Daoy (cell line): ENCODE measurements around the gene EEFSEC. TPM values are rescaled to one million over a fixed set of nuclear protein-coding genes. Genes with fewer than 3 reads are reported as not detected.

Experiments
- DNase-seq: peaks from one replicate; pipeline ENCODE4 v3.0.0-alpha.2; 2015; ENCODE audit warnings: low read depth
- total RNA-seq: library from RNA; depleted of rRNA; stranded (reverse); fragments of >200 nt; shearing (Covaris generic); gene quantifications from 2 replicates; pipeline ENCODE4 v1.2.3, GENCODE V29; 2014

The EEFSEC gene
- total RNA-seq, 1 experiment from 2014 or later: 4.4 TPM

DNA sequence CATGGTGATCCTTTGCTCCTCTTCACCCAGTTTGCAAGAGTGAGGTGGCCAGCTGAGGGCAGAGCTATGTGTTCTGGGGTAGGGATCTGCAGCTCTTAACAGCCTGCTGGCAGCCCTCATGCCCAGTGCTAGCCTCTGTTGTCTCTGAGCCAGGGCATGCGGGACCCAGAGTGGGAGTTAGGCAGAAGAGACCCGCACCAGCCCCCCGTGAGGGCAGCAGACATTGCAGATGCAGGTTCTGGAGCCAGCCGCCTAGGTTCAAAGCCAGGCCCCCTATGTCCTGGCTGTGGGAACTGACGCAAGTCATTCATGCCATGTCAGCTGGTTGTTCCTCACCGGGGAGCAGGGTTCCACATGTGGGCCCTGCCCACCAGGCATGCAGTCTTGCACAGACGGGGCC, 238.7 kb downstream of the EEFSEC start:
- DNase-seq: no peak

DNA sequence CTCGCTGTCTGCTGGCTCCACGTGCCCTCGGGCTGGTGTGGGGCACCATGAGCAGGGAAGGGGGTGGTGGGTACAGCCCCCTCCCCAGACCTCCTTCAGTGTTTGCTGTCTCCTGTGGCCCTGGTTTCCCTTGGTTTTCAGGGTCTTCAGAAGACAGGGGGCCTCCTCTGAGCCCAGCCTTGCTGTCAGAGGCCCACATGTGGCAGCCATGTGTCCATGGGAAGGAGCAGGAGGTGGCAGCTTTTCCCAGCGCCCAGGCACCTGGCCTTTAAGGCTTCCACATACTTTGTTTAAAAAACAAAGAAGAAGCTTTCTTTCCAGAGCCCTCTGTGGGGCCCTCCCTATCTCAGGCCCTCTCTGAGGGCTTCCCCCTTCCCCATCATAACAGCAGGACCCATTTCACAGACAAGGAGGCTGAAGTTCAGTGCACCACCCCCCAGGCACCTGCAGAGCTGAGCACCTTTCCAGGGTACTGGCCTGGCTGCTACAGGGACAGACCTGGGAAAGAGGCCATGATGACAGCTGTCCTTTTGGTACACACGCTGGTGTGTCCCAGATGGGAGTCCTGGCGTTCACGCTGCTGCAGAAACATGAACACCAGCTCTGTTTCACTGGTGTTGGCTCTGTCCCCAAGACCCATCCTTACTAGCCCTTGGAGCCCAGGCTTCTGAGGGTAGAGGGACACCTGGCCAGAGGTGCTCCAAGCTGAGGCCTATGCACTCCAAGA, 239.7 kb downstream of the EEFSEC start:
- no peak for DNase-seq

DNA sequence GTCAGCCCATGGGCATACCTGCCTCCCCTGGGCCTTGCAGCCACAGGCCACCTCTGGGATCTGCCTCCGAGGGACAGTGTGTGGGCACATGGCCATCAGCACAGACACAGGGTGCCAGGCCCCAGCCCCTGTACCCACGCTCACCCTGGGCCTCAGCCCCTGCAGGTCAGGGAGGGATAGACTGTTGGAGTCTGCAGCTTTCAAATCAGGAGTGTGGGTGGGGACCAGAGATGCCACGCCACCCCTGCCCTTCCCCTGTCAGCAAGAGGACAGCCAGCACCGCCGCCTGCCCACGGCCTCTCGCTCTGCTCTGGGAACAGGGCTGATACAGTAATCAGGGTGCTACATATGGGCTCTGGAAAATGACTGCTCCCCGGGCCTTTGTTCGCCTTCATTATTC, 240.8 kb downstream of the EEFSEC start:
- DNase-seq: no peak

DNA sequence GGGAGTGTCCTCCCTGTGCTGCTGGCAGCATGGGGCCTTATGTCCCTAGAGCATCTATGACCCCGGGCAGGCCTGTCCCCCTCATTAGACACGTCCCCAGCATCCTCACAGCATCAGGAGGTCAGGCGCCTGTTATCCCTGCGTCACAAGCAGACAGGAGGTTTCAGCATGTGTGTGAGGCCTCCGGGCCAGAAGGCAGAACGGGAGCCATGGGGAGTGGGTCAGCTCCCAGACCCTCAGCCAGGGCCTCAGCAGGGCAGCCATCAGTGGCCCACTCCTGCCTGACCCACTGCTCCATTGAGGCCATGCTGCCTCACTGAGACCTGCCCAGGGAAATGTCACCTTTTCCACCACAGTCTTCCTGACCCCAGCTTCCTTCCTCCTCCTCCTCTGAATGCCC, 241.8 kb downstream of the EEFSEC start:
- no peak for DNase-seq

DNA sequence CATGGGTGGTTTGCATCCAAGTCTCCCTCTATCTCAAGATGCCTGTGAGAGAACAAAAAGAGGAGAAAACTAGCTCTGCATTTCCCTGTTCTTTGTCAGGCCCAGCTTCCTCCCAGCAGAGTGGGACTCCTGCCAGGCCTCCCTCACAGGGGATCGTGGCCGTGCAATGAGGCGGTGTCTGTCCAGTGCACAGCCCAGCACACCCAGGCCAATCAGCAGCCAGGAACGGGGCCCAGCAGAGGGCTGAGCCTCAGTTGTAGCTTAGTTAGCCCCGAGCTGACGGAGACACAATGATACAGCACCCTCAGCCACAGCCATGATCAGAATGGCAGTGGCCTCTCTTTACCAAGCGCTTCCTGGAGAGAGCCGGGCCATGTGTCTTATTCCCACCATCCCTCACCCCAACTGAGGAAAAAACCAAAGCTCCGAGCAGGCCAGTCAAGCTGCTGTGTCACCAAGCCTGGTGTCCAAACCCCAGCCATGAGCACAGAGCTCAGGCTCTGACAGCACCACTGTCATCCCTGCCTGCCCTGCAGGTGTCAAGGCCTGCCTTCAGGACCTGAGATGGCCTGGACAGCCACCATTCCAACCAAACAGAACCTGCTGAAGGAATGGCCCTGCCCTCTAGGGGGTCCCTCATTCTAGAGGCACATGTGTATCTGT, 242.3 kb downstream of the EEFSEC start:
- no peak for DNase-seq

DNA sequence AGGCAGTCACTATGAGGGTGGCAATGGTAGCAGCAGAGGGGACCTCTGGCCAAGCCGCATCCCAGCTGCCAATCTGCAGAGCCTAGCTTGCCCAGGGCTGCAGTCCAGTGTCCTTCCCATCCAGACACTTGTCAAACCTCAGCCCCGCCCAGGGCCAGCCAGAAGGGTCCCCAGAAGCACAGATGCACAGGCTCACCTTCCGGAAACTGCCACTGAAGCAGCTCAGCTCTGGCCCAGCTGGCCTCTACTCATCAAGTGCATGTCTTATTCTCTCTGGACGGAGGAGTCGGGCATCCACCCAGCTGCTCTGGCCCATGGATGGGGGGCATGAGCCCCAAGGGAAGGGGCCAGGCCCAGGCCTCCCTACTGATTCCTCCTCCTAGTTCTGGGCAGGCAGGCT, 244.2 kb downstream of the EEFSEC start:
- DNase-seq: no peak

DNA sequence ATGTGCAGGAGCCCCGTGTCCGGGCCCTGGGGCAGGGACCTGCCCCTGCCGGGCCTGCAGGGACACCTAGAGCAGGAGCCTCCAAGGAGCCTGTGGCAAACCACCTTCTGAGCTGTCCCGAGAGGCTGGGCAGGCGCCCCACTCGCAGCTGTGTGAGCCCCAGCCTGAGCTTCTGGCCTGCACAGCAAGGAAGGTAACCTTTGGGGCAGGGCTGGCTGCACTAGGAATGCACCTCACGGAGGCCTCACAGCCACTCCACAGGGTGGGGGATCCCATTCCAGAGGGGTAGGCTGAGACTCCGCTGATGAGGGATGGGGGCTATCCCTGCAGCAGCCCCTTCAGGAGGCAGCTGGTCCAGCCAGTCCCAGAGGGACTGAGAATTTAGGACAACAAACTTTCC, 245.3 kb downstream of the EEFSEC start:
- no peak for DNase-seq

DNA sequence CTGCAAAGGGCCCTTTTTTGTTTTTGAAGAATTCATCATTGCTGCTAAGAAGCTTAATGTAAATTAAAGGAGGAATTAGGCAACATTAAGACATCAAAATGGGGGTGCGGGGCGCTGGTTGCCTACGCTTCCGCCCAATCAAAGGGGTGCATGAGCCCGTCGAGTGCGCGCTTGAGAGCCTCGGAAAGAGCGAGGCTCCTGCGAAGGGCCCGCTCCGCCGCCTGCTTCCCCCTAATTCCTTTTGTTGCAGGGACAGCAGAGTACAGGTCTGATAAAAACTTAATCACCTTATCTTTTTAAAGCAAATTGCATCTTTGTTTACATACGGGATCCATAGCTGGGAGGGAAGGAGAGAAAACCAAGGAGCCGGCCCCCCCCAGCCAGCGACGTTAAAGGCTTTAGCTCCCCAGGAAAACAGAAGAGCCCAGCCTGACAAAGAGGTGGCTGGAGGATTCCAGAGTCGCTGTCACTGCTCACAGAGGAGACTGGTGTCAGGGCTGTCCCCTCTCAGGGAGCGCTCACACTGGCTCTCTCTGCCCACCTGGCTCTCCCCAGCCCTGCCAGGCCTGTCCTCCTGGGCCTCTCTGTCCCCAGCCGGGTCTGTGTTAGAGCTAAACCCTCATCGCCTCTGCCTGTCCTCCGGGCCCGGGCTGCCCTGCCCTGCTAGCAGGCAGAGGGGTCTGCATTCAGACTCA, 246.1 kb downstream of the EEFSEC start:
- DNase-seq: no peak

DNA sequence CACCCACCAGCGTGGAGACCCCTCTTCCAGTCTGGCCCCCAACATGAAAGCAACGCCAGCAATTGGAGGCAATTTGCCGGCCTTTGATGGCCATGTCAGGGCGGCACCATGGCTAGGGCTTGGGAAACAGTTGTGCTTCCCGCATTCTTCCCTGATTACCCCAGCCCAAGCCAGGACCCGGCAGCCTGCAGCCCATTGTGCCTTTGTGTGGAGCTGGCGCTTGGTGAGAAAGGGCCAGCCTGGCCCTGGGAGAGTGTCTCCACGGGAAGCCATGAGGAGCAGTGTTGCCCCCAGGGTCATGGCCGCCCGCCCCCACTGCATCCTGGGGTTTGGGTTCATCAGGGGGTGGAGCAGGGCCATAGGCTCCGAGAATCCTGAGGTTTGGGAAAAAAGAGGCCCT, 247.4 kb downstream of the EEFSEC start:
- no peak for DNase-seq

DNA sequence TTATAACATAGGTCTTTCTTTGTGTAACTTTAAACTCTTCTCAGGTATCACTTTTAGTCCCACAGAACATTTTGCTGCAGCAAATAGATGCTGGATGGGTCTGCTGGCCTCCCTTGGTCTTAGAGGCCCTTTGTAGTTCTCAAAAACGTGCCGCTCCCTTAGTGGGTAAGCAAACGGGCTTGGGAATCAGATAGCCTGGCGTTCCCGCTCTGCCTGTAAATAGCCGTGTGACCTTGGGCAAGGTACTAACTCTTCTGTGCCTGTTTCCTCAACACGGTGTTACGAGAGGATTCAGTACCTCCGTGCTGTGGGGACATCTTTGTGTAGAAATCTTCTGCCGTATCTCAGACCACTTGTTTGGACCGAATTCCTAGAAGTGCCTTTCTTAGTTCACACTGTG, 249.0 kb downstream of the EEFSEC start:
- no peak for DNase-seq

DNA sequence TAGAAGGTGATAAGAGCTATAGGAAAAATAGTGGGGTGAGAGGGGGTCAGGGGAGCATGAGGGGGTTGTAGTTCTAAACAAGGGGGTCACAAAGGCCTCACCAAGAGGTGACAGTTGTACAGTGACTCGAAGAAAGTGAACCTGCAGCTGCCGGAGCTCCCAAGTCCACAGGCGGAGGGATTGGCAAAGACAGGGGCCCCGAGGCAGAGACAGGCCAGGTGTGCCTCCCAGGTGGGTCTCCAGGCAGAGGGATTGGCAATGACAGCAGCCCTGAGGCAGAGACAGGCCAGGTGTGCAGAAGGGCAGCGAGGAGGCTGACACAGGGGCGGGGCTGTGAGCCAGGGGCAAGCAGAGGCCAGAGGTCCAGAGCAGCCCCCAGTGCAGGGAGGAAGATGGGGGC, 249.7 kb downstream of the EEFSEC start:
- no peak for DNase-seq

DNA sequence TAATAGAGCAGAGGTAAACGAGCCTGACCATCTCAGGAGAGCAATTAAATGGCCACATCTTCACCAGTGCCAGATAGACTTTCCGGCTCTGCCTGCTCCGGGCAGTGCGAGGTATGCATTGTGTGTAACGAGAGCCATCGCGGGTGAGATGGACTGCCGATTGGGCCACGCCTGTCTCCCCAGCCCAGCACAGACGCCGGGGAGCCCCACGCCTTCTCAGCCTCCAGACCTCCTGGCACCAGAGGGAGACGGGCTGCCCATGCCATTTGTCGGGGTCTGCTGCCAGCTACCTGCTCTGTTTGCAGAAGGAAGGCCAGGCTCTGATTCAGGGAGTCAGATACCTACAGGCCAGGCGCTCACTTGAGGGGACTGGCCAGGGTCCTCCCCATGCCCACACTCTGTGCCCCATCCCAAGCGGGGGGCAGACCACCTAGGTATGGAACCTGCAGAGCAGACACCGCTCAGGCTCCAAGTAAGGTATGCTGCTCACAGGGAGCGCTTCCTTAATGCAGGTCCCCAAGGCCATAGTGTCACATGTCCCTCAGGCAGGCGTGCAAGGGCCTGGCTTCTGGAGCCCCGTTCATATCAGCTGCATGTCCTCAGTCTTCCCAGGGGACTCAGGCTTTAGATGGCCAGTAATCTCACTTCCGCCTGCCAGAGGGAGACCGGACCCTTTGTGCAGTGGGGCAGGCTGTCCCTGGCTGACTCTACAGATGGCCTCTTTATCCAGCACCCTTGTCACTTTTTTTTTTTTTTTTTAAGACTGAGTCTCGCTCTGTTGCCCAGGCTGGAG, 251.2 kb downstream of the EEFSEC start:
- no peak for DNase-seq

DNA sequence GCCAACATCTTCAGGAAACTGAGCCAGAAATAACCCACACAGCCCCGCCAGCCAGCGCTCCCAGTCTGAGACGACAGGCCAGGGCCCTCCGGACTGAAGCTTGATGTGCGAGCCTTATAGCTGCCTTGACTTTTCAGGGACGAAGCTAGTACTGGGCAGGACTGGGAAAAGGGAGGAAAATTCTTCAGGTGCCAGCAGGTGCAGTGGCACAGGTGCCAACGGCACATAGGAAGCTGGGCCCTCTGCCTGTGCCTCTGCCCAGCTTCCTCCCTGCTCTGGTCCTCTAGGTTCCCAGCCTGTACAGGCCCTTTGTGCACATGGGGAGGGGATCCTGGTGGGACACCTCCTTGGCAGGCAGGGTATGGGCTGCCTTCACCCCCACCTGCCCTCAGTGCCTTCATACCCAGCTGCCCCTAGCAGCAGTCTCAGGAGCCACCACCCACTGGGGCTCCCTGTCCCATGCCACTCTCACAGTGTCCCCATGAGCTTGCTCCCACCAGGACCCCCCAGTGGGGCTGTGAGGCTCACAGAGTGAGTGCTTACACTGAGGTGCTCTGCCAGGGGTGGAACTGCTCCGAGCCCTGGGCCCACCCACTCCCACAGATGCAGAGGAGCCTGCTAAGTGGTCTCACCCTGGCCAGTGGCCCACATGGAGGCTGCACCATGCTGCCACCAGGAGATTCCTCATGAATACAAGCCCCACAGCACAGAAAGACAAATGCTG, 252.4 kb downstream of the EEFSEC start:
- DNase-seq: no peak

DNA sequence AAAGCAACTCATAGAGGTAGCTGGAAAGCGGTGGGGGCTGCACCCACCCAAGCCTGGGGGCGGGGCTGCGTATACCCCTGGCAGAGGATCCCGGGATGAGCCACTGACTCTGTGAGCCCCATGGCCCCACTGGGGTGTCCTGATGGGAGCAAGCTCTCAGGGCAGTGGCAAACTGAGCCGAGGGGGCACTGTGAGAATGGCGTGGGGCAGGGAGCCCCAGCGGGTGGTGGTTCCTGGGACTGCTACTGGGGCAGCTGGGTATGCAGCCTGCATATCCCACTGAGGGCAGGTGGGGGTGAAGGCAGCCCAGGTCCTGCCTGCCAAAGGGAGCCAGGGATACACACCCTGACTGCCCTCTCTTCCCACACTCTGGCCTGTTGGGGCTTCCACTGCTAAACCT, 254.0 kb downstream of the EEFSEC start:
- DNase-seq: no peak

DNA sequence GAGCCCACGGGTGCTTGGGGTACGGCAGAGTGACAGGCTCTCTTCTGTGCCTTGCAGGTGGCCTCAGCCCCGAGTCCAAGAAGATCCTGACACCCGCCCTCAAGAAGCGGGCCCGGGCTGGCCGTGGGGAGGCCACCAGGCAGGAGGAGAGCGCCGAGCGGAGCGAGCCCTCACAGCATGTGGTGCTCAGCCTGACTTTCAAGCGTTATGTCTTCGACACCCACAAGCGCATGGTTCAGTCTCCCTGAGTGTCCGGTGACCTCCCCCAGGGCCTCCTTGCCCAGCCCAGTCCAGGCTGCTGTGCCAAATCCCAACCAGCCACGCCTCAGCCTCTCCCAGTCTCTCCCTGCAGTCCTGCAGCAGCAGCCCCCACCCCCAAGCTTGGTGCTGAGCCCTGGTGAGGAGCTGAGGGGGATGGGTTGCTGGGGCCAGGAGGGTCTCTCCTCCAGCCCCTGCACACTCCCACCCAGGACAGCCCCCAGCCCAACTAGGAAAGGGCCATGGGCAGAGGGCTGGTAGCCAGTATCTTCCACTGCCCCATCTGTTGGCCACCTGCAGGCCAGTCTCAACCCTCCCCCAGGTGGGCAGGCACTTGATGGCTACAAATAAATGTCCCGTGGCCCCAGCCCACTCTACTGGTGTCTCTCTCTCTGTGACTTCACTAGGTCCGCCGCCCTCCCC, 254.9 kb downstream of the EEFSEC start:
- no peak for DNase-seq

DNA sequence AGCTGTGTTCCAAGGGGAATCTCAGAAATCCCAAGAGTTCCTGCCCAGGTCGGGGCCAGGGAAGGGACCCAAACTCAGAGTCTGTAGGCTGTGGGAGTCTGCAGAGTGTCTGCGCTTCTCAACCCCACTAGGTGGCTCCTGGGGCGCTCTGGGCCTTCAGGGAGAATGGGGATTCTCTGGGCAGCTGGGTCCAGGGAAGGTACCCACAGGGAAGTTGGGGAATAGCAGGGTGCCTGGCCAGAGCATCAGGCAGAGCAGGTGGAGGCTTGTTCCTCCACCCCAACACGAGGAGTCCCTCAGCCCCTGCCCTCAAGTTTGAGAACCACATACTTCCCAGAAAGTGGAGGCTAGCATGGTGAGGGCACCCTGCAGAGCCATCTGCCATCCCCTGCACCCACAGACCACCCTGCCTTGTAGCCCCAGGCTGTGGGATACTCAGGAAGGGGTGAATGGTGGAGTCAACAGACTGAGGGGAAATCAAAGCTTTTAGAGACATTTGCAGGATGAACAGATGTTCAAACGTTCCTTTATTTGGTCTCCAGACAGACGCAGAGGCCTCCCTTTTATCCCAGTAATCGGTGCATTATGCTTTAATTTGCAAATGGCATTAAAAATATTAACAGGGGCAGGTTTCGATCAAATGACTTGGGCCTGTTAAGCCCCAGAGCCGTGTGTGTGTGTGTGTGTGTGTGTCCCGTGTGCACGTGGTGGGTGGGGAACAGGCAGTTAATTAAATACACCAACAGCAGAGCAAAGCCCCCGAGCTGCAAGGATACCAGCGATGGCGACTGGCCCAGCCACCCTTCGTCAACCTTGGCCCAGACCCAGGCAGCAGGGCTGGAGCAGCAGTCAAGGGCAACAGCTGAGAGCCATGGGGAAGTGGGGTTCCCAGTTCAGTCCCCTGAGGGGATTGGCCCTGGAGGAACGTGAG, 255.7 kb downstream of the EEFSEC start:
- DNase-seq: no peak

DNA sequence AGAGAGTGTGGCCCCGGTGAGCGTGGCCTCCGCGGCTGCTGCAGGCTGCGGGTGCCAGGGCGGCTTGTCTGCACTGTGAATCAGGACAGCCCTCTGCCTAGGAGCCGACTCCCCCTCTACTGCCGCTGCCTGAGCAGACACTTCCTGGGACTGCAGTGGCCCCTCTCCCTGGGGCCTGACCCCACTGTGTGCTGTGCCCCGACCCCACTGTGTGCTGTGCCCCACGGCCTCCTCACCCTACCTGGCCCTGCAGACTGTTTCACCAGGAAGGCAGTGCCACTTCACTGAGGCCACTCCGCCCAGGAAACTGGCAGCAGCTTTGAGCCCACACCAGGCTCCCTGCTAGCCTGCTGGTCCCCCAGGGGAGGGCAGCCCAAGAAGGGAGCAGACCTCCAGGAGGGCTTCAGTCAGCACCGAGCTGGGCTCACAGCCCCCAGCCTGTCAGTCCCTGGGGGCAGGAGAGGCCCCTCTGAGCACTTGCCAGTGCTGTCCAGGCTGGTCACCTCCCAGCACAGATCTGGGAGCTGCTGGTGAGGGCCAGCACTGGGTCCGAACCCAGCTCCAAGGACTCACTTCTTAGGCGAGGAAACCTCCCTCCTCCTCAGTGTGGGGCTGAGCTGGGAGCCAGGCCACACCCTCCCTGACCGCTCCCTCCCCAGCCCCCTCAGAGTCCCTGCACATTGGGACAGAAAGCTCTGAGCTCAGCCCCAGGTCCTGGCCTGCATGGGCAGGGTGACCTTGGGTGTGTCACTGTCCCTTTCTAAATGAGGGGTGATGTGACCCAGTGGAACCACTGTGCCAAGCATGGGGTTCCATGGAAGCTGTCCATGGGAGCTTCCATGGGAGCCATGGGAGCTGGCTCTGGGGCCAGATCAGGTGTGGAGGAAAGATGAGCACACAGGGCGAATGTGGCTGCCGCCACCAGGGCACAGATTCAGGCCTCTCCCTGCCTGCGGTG, 256.6 kb downstream of the EEFSEC start:
- DNase-seq: no peak

DNA sequence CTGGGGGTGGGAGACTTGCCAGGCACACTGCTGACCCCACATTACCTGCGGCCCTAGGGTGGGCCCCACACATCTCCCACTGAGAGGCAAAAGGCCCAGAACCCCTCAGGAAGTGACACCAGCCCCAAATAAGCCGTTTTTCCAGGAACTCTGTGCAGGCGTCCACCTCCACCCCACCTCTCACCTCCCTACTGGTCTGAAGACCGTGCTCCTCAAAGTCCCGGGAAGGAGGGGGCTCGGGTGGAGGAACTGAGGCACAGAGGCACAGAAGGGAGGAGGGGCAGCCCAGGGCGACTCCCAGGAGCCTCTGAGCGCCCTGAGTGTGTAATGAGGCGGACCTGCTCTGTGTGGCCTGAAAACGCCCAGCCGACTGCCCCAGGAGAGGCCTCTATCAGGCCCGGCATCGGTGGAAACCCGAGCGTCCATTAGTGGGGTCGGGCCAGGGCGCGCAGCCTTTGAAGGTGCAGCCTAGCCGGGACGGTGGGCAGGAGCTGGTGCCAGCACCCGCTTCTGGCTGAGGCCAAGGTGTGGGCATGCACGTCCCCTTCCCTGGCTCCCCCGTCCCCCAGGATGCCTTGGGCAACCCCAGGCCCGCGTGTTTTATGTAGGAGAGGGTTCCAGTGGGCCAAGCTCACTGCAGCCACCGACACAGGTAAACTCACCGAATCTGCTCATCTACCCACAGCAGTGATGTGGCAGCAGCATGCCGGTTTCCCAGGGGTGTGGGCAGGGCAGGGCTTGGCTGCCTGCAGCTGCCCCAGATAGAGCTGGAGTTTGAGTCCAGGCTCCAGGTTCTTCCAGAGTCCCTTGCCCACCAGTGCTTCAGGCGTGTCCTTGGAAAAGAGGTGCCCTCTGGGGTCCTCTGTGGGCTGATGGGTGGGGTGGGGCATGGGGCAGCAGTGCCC, 257.6 kb downstream of the EEFSEC start:
- DNase-seq: no peak
